Measurements from ENCODE around the gene THY1.

- no peak for TF ChIP-seq EZH2phosphoT487 (IDR thresholded peaks at IDR 0.05)
- TF ChIP-seq, protein P1, sequence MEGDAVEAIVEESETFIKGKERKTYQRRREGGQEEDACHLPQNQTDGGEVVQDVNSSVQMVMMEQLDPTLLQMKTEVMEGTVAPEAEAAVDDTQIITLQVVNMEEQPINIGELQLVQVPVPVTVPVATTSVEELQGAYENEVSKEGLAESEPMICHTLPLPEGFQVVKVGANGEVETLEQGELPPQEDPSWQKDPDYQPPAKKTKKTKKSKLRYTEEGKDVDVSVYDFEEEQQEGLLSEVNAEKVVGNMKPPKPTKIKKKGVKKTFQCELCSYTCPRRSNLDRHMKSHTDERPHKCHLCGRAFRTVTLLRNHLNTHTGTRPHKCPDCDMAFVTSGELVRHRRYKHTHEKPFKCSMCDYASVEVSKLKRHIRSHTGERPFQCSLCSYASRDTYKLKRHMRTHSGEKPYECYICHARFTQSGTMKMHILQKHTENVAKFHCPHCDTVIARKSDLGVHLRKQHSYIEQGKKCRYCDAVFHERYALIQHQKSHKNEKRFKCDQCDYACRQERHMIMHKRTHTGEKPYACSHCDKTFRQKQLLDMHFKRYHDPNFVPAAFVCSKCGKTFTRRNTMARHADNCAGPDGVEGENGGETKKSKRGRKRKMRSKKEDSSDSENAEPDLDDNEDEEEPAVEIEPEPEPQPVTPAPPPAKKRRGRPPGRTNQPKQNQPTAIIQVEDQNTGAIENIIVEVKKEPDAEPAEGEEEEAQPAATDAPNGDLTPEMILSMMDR (IDR thresholded peaks at IDR 0.05), result no peak
- TF ChIP-seq EZH2 (IDR thresholded peaks at IDR 0.05), result no peak
Observed at GRCh38 chr11:119460582-119460981, 37.6 kb upstream of the THY1 start.

Measured in neural progenitor cell (in vitro differentiated cells).